GM19023 (cell line): ENCODE measurements around the gene CCDC126.
"Not testable (repeated sequence)": the region's sequence is repeated elsewhere in the genome, so short reads cannot be mapped to it uniquely, and the experiment has no call there.

Experiments used
- ATAC-seq: cut with Tn5 transposase; IDR thresholded peaks from one replicate; pipeline ENCODE4 v1.9.1; 2021; ENCODE audit warnings: mild to moderate bottlenecking, moderate library complexity; ENCODE audit not compliant: unreplicated experiment

The CCDC126 gene, protein sequence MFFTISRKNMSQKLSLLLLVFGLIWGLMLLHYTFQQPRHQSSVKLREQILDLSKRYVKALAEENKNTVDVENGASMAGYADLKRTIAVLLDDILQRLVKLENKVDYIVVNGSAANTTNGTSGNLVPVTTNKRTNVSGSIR

GRCh38 chr7:23597094-23598091 lies at the start of gene CCDC126:
Gene CCDC126, plus strand, starts transcription at chr7:23597382. Its CDS starts 13,934 bp downstream, at chr7:23611316.
- ATAC-seq: peak; percentile 91

DNA sequence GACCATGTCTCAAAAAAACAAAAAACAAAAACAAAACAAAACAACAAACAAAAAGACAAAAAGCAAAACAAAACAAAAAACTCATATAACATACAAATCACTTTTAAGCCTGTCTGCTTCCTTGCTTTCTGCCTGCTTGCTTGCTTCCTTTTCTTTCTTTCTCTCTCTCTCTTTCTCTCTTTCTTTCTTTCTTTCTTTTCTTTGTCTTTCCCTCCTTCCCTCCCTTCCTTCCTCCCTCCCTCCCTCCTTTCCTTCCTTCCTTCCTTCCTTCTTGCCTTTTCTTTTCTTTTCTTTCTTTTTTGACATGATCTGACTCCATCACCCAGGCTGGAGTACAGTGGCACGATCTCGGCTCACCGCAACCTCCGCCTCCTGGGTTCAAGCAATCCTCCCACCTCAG lies 49.5 kb upstream of the CCDC126 start:
- ATAC-seq: no peak

DNA sequence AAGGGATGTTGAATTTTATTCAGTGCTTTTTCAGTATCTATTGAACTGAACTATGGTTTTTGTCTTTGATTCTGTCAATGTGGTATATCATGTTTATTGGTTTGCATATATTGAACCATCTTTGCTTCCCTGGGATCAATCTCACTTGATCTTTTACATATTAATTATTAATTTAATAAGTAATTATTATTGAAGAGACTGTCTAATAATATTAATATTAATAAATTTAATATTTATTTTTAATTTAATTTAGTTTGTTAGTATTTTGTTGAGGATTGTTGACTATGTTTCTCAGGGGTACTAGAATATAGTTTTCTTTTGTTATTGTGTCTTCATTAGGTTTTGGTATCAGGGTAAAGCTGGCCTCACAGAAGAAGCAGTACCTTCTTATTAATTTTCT lies 38.9 kb upstream of the CCDC126 start:
- no peak for ATAC-seq

DNA sequence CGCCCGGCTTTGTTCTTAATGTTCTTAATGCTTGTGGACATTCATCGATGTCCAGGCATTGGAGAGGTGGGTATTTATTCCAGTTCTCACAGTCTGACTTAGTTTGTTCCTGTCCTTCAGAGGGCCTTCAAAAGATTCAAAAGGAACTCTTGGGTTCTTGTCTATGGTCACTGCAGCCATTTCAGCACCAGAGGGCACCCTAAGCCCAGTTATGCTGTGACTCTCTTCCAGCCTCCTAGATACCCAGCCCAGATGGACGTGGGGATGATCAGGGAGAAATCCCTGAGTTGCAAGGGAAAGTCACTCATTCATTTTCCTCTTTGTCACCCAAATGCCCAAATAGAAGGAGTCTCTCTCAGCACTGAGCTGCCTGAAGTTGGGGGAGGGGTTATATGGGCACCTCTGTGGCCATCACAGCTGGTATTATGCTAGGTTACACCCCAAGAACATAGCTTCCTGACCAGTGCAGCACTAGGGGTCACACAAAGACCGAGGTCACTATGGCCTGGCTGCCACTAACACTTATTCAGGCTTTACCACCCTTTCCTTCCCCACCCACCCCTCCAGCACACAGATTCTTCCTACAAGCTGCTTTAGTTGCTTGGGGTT lies 26.5 kb upstream of the CCDC126 start:
- ATAC-seq: peak; percentile 90

- not testable (repeated sequence) for ATAC-seq
Measured at GRCh38 chr7:23581975-23582374, 15.2 kb upstream of the CCDC126 start.

DNA sequence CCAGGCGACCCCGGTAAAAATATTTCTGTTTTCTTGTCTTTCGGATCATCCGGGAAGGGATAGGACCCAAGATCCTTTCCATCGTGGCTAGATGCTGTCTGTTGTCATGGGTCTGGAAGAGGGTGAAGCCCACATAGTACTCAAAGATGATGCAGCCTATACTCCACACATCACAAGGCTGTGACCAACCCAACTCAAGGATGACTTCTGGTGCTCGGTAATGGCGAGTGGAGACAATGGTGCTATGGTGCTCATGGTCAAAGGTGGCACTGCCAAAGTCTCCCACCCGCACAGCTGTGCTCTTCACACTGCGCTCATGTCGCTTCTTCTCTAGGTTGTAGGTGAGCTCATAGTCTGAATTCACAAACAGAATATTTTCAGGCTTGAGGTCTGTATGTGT lies 11.9 kb upstream of the CCDC126 start:
- ATAC-seq: not testable (repeated sequence)

- no peak for ATAC-seq
Measured at GRCh38 chr7:23586159-23586558, 11.0 kb upstream of the CCDC126 start.

GRCh38 chr7:23590529-23590928 lies 6.7 kb upstream of the CCDC126 start:
- no peak for ATAC-seq

DNA sequence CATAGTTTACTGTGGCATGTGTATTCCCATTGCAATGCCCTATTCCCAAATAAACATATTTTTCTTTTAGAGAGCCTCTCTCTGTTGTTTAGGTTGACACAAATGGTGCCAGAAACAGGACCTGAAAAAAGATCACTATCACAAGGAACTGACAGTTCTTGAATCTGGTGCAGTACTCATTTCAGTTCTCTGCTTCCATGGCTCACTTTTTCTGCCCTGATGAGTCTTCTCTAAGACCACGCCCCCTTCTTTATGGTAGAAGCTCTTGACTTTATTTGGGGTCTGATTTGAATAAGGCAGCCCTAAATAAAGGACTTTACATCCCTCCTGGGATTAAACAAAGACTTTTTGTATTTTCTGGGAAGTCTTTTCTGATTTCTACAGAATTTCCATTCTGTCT lies 3.5 kb upstream of the CCDC126 start:
- no peak for ATAC-seq

DNA sequence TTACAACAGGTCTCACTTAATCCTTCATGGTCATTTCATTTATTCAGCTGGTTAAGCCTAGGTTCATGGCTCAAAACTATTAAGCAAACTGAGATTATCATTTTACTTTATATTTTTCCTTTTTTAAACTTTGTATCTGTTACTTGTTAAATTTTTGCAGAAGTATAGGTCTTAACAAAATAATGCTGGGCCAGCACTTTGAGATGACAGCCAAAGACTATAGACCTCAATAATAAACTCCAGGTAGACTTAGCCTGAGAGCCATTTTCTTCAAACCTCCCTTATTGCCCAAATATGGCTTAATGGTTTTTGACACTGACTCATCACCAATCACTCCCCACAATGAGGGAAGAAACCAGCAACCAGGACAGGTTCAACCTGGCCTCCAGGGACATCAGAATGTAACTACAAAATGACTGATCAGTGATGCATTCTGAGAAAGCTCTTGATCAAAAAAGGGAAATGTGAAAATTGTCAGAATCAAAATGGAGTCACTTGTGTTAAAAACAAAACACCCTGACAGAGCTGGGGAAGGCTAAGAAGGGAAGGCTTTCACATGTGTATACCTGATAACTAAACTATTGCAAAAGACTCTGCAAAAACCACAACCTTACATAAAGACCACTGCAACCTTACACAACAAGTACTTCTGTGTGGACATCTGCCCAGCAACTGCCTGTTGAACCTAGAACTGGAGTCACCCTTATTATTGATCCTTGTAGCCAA lies 2.1 kb upstream of the CCDC126 start:
- peak; percentile 44 for ATAC-seq

DNA sequence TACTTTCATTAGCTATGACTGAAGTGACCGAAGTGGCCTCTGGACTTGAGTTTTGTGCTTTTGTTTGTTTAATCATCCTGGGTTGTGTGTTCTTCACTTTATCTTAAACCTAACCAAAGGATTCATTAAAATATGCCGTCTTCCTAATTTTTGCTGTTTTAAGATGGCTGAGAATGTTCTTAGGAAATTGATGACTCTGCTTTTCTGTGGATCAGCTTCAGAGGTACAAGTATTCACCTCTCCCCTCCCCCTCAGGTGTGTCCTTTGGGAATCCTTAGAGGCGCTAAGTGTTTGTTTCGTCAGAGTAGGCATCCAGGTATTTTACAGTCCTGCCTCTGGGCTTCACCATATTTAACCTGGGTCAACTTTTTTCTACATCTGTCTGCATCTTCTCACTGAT lies 1.1 kb downstream of the CCDC126 start:
- no peak for ATAC-seq

DNA sequence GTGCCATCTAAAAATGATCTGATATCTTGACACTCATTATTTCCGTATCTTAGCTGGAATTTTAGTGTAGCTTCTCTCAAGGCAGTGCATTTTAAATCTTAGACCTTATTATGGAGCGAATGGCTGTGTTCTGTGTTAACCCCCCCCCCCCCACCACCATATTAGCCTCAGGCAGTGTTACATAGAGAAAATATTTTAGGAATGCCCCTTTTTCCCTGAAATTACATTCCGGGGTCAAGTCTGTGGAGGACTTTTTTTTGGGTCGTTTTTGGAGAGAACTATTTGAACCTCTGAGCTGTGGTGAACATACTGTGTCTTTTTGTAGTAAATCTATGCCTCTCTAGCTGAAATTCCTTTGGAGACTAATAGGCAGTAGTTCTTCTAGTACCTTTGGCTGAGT lies 3.1 kb downstream of the CCDC126 start:
- ATAC-seq: no peak

- no peak for ATAC-seq
Measured at GRCh38 chr7:23603632-23604295, 6.6 kb downstream of the CCDC126 start.

- ATAC-seq: no peak
Measured at GRCh38 chr7:23604296-23604640, 7.1 kb downstream of the CCDC126 start.

GRCh38 chr7:23607130-23607529 lies 9.9 kb downstream of the CCDC126 start:
- ATAC-seq: no peak

DNA sequence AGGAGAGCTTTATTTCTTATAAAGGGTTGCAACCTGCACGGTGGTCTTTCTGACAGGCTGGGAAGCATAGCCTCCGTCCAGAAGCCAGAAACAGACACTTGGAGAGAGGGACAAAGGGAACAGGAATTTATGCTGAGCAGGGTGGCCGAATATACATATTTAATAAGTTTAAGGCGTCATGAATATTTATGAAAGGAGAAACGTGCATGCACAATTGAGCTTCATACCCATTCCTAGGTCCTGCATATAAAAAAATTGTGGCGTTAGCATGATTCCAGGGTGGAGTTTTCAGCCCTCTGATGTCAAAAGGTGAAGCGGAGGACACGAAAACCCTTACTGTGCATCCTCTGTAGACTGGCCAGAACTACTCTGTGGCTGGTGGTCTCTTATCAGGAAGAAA lies 10.7 kb downstream of the CCDC126 start:
- ATAC-seq: no peak

GRCh38 chr7:23615331-23615730 lies 18.1 kb downstream of the CCDC126 start:
- ATAC-seq: no peak

DNA sequence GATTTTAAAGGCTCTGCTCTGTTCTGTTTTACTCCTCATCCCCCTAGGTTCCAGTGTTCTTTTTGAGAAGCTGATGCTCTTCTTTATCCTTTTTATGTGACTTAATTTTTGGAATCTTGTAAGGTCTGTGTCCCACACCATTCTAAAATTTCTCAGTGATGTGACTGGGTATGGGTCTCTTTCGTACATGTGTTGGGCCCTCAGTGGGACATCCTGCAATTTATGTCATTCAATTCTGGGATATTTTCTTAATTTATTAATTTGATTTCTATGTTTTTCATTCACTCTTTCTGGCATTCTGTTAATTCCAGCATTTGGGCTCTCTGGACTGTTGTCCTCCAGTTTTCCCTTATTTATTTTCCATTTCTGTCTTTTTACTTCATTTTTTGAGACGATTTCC lies 19.4 kb downstream of the CCDC126 start:
- ATAC-seq: no peak

DNA sequence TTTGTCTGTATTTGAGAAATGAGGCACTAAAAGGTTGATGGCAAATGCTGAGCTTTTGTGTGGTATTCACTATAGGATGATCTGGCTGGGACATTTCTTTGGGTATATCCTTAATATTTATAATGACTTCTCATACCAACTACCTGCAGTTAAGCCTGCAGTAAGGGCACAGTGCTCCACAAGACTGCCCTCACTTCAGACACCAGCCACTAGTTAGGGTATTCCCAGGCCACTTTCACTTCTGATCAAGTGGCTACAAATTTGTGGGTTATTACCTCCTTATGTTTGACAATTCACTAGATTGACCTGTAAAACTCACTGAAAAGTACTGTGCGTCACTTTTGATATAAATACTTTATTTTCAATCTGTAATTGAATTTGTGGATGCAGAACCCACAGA lies 20.3 kb downstream of the CCDC126 start:
- ATAC-seq: no peak

- ATAC-seq: no peak
Measured at GRCh38 chr7:23618241-23618640, 21.1 kb downstream of the CCDC126 start.

DNA sequence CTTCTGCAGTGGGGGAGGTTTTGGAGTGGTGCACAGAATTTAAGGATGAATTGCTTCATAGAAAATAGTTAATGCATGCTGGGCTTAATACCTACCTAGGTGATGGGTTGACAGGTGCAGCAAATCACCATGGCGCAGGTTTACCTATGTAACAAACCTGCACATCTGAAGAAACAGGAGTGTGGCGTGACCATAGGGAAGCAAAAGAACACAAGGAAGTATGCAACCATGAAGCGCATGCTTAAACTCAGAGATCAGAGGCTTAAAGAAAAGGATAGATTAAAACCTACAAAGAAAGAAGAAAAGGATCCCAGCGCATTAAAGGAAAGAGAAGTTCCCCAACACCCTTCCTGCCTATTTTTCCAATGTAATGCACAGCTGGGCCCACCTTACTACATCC lies 22.0 kb downstream of the CCDC126 start:
- ATAC-seq: no peak
